Measurements from ENCODE around the gene OR52W1.

OR52W1 gene

GRCh38 chr11:6203327-6203726 is 4.3 kb downstream of the OR52W1 start:
- Histone ChIP-seq H3K36me3 (ENCODE audit: low read length) (no peaks in the 10 kb centered on the region), H3K9me3 (ENCODE audit: insufficient read depth, low read length) (no peaks in the 10 kb centered on the region), H3K79me2 (ENCODE audit: insufficient read depth, low read length) (no peaks in the 10 kb centered on the region), H3K9ac (ENCODE audit: low read length) (no peak overlapping the region), H2AFZ (ENCODE audit: low read depth, low read length, severe bottlenecking) (no peak overlapping the region), H3K27me3 (ENCODE audit: low read length) (no peaks in the 10 kb centered on the region), H4K20me1 (ENCODE audit: low read depth, low read length) (no peaks in the 10 kb centered on the region), H3K4me3 (ENCODE audit: insufficient read depth, low read length, poor library complexity, severe bottlenecking) (no peak overlapping the region), H3K27ac (ENCODE audit: low read depth, low read length) (no peak overlapping the region), H3K9me2 (replicated peaks; ENCODE audit: insufficient read depth, low read length) (no peaks in the 10 kb centered on the region), H3K4me2 (ENCODE audit: low read depth, low read length, poor library complexity, severe bottlenecking) (no peak overlapping the region), H3F3A (ENCODE audit: insufficient read depth) (no peaks in the 10 kb centered on the region)
- TF ChIP-seq EZH2phosphoT487 (conservative IDR thresholded peaks at IDR 0.05; ENCODE audit: low read length): no peak
- TF ChIP-seq, protein P1, sequence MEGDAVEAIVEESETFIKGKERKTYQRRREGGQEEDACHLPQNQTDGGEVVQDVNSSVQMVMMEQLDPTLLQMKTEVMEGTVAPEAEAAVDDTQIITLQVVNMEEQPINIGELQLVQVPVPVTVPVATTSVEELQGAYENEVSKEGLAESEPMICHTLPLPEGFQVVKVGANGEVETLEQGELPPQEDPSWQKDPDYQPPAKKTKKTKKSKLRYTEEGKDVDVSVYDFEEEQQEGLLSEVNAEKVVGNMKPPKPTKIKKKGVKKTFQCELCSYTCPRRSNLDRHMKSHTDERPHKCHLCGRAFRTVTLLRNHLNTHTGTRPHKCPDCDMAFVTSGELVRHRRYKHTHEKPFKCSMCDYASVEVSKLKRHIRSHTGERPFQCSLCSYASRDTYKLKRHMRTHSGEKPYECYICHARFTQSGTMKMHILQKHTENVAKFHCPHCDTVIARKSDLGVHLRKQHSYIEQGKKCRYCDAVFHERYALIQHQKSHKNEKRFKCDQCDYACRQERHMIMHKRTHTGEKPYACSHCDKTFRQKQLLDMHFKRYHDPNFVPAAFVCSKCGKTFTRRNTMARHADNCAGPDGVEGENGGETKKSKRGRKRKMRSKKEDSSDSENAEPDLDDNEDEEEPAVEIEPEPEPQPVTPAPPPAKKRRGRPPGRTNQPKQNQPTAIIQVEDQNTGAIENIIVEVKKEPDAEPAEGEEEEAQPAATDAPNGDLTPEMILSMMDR (IDR thresholded peaks at IDR 0.05; ENCODE audit: insufficient read depth, low read length, poor library complexity, severe bottlenecking): no peak

GRCh38 chr11:6204706-6205105 is 5.7 kb downstream of the OR52W1 start:
- Histone ChIP-seq H3F3A (ENCODE audit: insufficient read depth) (no peaks in the 10 kb centered on the region), H3K9me2 (replicated peaks; ENCODE audit: insufficient read depth, low read length) (no peaks in the 10 kb centered on the region), H3K9me3 (ENCODE audit: insufficient read depth, low read length) (no peaks in the 10 kb centered on the region), H4K20me1 (ENCODE audit: low read depth, low read length) (no peaks in the 10 kb centered on the region), H3K79me2 (ENCODE audit: insufficient read depth, low read length) (no peaks in the 10 kb centered on the region), H3K4me2 (ENCODE audit: low read depth, low read length, poor library complexity, severe bottlenecking) (no peak overlapping the region), H3K36me3 (ENCODE audit: low read length) (no peaks in the 10 kb centered on the region), H3K27ac (ENCODE audit: low read depth, low read length) (no peak overlapping the region), H3K9ac (ENCODE audit: low read length) (no peak overlapping the region), H3K27me3 (ENCODE audit: low read length) (no peaks in the 10 kb centered on the region), H3K4me3 (ENCODE audit: insufficient read depth, low read length, poor library complexity, severe bottlenecking) (no peak overlapping the region), H2AFZ (ENCODE audit: low read depth, low read length, severe bottlenecking) (no peak overlapping the region)
- no peak for TF ChIP-seq EZH2phosphoT487 (conservative IDR thresholded peaks at IDR 0.05; ENCODE audit: low read length)
- TF ChIP-seq, protein P1 (IDR thresholded peaks at IDR 0.05; ENCODE audit: insufficient read depth, low read length, poor library complexity, severe bottlenecking): no peak

DNA sequence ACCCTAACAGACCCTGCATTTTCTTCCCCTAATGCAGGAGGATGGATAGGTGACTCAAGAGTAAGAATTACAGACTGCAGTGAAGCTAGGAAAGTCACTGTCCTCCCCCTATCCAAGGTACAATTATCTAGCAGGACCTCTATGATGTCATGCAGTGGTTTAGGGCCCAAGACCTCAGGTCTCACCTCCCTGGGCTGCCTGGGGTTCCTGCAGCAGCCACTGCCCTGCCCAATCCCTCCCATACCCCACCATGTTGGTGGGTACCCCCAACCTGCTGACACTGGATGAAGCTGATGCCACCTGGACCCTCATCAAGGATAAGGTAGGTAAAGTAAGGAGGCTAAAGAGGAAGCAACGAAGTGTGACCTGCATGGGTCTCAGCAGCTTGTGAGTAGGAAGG is 6.3 kb downstream of the OR52W1 start, which contains the start of gene C11orf42:
Gene C11orf42, plus strand, starts transcription at position 192 of the 400 bp plus-strand sequence. Its CDS starts 59 bp downstream, at position 251.
- Histone ChIP-seq H3F3A (ENCODE audit: insufficient read depth) (no peaks in the 10 kb centered on the region), H3K27ac (ENCODE audit: low read depth, low read length) (no peak within 1 kb of the TSS), H3K4me3 (ENCODE audit: insufficient read depth, low read length, poor library complexity, severe bottlenecking) (no peak within 1 kb of the TSS), H3K4me2 (ENCODE audit: low read depth, low read length, poor library complexity, severe bottlenecking) (no peak within 1 kb of the TSS), H3K27me3 (ENCODE audit: low read length) (no peaks in the 10 kb centered on the region), H3K36me3 (ENCODE audit: low read length) (no peaks in the 10 kb centered on the region), H4K20me1 (ENCODE audit: low read depth, low read length) (no peaks in the 10 kb centered on the region), H3K9ac (ENCODE audit: low read length) (no peak within 1 kb of the TSS), H3K79me2 (ENCODE audit: insufficient read depth, low read length) (no peaks in the 10 kb centered on the region), H3K9me2 (replicated peaks; ENCODE audit: insufficient read depth, low read length) (no peaks in the 10 kb centered on the region), H2AFZ (ENCODE audit: low read depth, low read length, severe bottlenecking) (no peak within 1 kb of the TSS), H3K9me3 (ENCODE audit: insufficient read depth, low read length) (no peaks in the 10 kb centered on the region)
- TF ChIP-seq EZH2phosphoT487 (conservative IDR thresholded peaks at IDR 0.05; ENCODE audit: low read length): no peak
- TF ChIP-seq, protein P1 (IDR thresholded peaks at IDR 0.05; ENCODE audit: insufficient read depth, low read length, poor library complexity, severe bottlenecking): no peak
